Stimulated activated CD8-positive, alpha-beta memory T cell treated with anti-CD3 and anti-CD28 coated beads, Interleukin-12 subunit alpha, Interleukin-12 subunit beta, amount 100 ng/mL, for 1 hour (primary cell): ENCODE measurements around the gene AK8.

Experiments used
- DNase-seq: peaks from one replicate; pipeline ENCODE4 v3.0.0-alpha.2; 2020; ENCODE audit warnings: low read depth

The AK8 gene

GRCh38 chr9:132857616-132858342 is 20.3 kb downstream of the AK8 start:
- DNase-seq = no peak

GRCh38 chr9:132857031-132857430 is 21.1 kb downstream of the AK8 start:
- DNase-seq = no peak

GRCh38 chr9:132855904-132856303 is 22.2 kb downstream of the AK8 start:
- no peak for DNase-seq

GRCh38 chr9:132854832-132855231 is 23.3 kb downstream of the AK8 start:
- no peak for DNase-seq

GRCh38 chr9:132853482-132853881 is 24.6 kb downstream of the AK8 start:
- no peak for DNase-seq

GRCh38 chr9:132849185-132849706 is 28.8 kb downstream of the AK8 start:
- DNase-seq = no peak

GRCh38 chr9:132846918-132847515 is 31.1 kb downstream of the AK8 start:
- no peak for DNase-seq

- DNase-seq = no peak
These were observed 31.8 kb downstream of the AK8 start for GRCh38 chr9:132846109-132846917.

- no peak for DNase-seq
These were observed 35.7 kb downstream of the AK8 start for GRCh38 chr9:132842124-132843044.

GRCh38 chr9:132840980-132841379 is 37.1 kb downstream of the AK8 start:
- DNase-seq = no peak

GRCh38 chr9:132838291-132838690 is 39.8 kb downstream of the AK8 start:
- no peak for DNase-seq

GRCh38 chr9:132837501-132838286 is 40.4 kb downstream of the AK8 start:
- no peak for DNase-seq

GRCh38 chr9:132834343-132834742 is 43.7 kb downstream of the AK8 start:
- no peak for DNase-seq

GRCh38 chr9:132833550-132834121 is 44.4 kb downstream of the AK8 start:
- no peak for DNase-seq

- no peak for DNase-seq
These were observed 45.8 kb downstream of the AK8 start for GRCh38 chr9:132832171-132832881.

GRCh38 chr9:132828201-132828770 is 49.8 kb downstream of the AK8 start:
- no peak for DNase-seq

GRCh38 chr9:132827366-132827765 is 50.7 kb downstream of the AK8 start:
- DNase-seq = no peak

- no peak for DNase-seq
These were observed 51.3 kb downstream of the AK8 start for GRCh38 chr9:132826621-132827365.

GRCh38 chr9:132826131-132826530 is 52.0 kb downstream of the AK8 start:
- no peak for DNase-seq
